Measurements from ENCODE around the gene CCDC192.

CCDC192 gene

DNA sequence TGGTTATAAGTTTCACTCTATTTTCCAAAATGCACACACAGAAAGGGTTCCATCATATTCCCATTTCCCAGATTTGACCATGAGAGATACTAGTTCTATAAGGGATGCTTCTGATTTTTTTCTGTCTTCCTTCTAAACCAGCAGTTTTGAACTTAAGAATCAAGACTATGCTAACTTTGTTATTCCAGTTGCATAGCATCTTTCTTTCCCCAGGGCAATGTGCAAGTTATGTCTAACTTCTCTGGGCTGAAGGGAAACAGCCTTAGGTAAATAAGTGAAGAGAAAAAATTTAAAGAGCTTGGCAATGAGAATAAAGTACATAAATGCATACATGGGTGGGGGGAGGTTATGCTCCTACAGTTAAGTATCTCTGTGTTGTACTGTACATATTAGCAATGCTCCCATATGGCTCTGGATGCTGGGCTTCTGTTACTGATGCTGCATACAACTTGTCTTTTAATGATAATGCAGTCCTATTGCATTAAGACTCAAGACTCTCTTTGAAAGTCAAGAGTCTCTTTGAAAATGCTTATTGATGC is 254.6 kb downstream of the CCDC192 start:
- no peak for DNase-seq (ENCODE audit: low read depth in 2 of 2)

GRCh38 chr5:127958421-127959011 is 255.3 kb downstream of the CCDC192 start:
- no peak for DNase-seq (ENCODE audit: low read depth in 2 of 2)

- no peak for DNase-seq (ENCODE audit: low read depth in 2 of 2)
Measured at GRCh38 chr5:127959152-127959764, 256.1 kb downstream of the CCDC192 start.

GRCh38 chr5:127960270-127960691 is 257.1 kb downstream of the CCDC192 start:
- no peak for DNase-seq (ENCODE audit: low read depth in 2 of 2)

GRCh38 chr5:127961006-127961762 is 258.0 kb downstream of the CCDC192 start:
- DNase-seq (ENCODE audit: low read depth in 2 of 2): no peak

GRCh38 chr5:127961763-127962145 is 258.6 kb downstream of the CCDC192 start:
- no peak for DNase-seq (ENCODE audit: low read depth in 2 of 2)

GRCh38 chr5:127962491-127962890 is 259.3 kb downstream of the CCDC192 start:
- DNase-seq (ENCODE audit: low read depth in 2 of 2): no peak

- DNase-seq (ENCODE audit: low read depth in 2 of 2): no peak
Measured at GRCh38 chr5:127963233-127963632, 260.0 kb downstream of the CCDC192 start.

GRCh38 chr5:127963931-127964330 is 260.7 kb downstream of the CCDC192 start:
- no peak for DNase-seq (ENCODE audit: low read depth in 2 of 2)

DNA sequence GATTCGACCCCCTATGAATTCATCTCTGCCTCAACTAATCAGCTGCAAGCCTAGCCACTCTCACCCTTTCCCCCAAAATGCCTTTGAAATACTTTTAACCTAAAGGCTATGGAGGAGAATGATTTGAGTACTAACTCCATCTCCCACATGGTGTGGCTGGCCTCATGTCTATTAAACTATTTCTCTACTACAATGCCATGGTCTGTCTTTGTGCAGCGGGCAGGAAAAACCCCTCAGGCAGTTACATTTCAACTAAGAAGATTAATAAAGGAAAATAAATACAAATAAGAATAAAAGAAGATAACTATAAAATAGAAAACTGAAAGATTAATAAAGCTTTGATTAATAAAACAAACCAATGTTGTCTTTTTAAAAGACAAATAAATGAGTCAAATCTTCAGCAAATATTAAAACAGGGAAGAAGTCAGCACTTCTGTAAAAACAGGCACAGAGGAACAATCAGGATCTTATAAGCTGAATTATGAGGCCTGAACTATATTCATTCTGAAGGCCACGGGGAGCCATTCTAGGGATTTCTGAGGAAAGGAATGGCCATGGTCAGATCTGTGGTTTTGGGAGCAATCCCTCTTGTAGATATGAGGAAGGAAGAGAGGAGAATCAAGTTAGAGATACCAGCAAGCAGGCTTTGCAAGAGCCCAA is 264.3 kb downstream of the CCDC192 start:
- DNase-seq (ENCODE audit: low read depth in 2 of 2): no peak

DNA sequence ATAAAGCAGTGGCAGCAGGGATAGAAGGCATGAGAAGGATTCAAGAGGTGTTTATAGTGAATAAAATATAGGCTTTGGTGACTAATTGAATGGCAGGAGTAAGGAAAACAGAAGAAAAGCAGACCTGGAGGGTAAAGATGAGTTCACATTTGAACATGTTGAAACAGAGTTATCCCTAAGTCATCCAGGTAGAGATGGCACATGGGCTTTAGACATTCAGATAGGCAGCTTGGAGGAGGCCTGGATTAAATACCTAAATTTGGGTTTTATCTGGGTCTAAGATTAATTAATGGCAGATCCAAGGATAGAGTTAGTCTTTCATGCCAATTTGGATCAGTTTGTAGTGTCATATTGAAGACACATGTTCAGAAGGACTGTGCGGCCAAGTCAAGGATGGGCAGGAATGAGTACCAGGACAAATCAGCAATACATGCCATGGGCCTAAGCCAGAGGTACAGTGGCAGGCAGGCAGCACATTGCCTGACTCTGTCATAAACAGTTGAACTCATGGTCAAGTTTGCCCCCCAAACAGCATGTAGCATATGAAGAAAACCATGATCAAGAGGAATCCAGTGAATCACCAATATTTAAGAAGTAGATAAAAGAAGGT is 264.9 kb downstream of the CCDC192 start:
- DNase-seq (ENCODE audit: low read depth in 2 of 2): no peak

- no peak for DNase-seq (ENCODE audit: low read depth in 2 of 2)
Measured at GRCh38 chr5:127969002-127969401, 265.8 kb downstream of the CCDC192 start.

GRCh38 chr5:127969651-127970050 is 266.5 kb downstream of the CCDC192 start:
- DNase-seq (ENCODE audit: low read depth in 2 of 2): no peak

GRCh38 chr5:127970081-127970480 is 266.9 kb downstream of the CCDC192 start:
- DNase-seq (ENCODE audit: low read depth in 2 of 2): no peak

GRCh38 chr5:127970854-127971425 is 267.7 kb downstream of the CCDC192 start:
- no peak for DNase-seq (ENCODE audit: low read depth in 2 of 2)

DNA sequence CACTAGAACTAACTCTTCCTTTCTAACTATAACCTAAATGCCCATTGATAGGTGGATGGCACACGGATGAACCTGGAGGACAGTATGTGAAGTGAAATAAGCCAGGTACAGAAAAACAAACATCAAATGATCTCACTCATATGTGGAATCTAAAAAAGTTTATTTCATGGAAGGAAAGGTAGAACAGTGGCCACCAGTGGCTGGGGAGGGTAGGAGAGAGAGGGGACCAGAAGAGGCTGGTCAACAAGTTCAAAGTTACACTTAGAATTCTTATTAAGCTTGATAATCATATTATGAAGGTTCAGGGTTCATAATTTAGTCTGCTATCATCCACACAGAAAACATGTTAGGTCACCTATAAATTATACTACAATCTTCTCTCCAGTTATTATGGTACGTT is 272.8 kb downstream of the CCDC192 start:
- no peak for DNase-seq (ENCODE audit: low read depth in 2 of 2)

GRCh38 chr5:127976525-127976924 is 273.3 kb downstream of the CCDC192 start:
- DNase-seq (ENCODE audit: low read depth in 2 of 2): no peak

DNA sequence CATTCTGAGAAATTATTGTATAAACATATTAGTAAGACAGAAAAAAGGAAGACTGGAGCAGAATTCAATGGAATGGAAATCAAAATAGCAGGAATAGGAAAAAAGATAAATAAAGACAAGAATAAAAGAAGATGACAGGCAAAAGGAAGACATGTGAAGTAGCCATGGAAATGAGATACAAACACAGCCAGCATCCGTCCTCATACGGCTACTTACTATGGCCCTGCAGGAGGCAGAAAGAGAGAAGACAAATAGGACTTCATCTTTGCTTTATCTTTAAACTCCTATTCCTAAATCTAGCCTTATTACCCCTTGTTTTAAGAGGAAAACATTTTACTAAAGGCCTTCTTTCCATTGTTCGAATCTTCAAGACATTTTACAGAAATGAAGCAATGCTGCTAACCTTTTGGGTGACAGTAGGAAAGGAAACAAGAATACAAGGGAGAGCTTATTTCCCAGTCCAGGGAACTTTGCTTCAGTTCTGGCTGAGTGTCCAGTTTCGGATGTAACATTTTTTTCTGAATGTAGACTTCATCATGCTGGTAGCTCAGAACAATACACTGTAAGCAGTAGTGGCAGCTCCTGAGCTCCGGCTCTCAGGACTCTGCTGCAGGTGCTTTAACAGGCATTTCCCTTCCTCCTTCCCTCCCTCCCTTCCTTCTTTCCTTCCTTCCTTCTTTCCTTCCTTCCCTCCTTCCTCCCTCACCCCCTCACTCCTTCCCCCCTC is 274.0 kb downstream of the CCDC192 start:
- no peak for DNase-seq (ENCODE audit: low read depth in 2 of 2)

DNA sequence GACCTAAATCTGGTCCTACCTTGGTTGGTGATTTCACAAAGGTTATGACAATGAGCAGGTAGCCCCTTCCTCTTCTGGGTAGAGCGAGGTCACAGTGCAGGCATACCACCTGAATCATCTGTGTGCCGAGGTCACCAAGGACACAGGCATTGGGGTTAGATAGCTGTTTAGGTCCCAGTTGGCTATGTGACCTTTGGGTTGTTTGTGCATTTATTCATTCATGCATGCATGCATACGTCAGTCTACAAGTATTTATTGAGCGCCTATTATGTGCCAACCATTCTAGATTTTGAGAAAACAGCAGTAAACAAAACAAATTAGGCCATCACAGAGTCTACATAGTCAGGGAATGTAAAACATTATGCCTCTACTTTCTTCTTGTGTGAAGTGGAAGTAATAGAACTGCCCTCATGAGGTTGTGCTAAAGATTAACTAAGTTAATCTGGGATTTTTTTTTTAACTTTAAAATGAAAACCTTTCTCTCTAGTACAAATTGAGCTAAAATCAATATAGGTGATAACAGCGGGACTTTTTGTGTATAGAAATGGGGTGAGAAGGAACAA is 275.6 kb downstream of the CCDC192 start:
- no peak for DNase-seq (ENCODE audit: low read depth in 2 of 2)

DNA sequence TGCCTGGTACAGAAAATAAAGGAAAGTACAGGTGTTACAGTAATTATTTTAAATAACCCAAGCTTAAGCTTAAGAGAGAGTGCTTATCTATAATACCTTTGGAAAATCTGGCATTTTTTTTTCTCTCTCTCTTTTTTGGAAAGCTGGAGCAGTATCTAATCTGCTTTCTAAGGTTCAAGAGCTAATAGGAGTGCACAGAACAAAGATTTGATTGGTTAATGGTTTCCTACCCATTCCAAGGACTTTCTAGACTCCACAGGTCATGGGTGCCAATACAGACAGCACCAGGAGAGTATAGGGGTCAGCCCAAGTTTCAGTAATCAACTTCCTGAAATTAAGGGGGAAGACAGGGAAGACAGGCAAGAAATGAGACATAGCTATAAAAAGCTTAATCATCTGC is 276.3 kb downstream of the CCDC192 start:
- no peak for DNase-seq (ENCODE audit: low read depth in 2 of 2)

- no peak for DNase-seq (ENCODE audit: low read depth in 2 of 2)
Measured at GRCh38 chr5:127980843-127981242, 277.7 kb downstream of the CCDC192 start.
